Stomach (tissue), 9 donors: ENCODE results near the gene CLIC5. TPM values are rescaled to one million over a fixed set of nuclear protein-coding genes. Genes with fewer than 3 reads are reported as not detected.

ENCODE experiments used
- DNase-seq, 2 donors: peaks; one replicate each; pipeline versions ENCODE4 v3.0.0 to v3.0.0-alpha.2; 2013 to 2019
- H3K27ac ChIP-seq, 5 donors: fragments of 200-600 bp in 4 of 5; sonication (generic) in 4 of 5; one replicate each; pipeline ENCODE4 v1.5.1; 2013 to 2019; ENCODE audit warnings: mild to moderate bottlenecking in 1 of 5, moderate library complexity in 1 of 5
- H3K27me3 ChIP-seq, 3 donors: fragments of 200-600 bp; sonication (generic); one replicate each; pipeline ENCODE4 v1.5.1; 2017 to 2019; ENCODE audit warnings: mixed run types in 1 of 3
- H3K36me3 ChIP-seq, 4 donors: fragments of 200-600 bp; sonication (generic); 1 replicate in 3 of 4; 2 replicates in 1 of 4; pipeline ENCODE4 v1.5.1; 2016 to 2019
- H3K4me1 ChIP-seq, 4 donors: fragments of 200-600 bp; sonication (generic); one replicate each; pipeline ENCODE4 v1.5.1; 2016 to 2019
- H3K4me3 ChIP-seq, 4 donors: fragments of 200-600 bp; sonication (generic) in 3 of 4; one replicate each; pipeline ENCODE4 v1.5.1; 2016 to 2019; ENCODE audit warnings: mild to moderate bottlenecking in 1 of 4
- H3K9me3 ChIP-seq, 4 donors: fragments of 200-600 bp; sonication (generic); one replicate each; pipeline ENCODE4 v1.5.1; 2016 to 2019
- EP300 ChIP-seq: sonication (generic); formaldehyde crosslinking; IDR thresholded peaks from one replicate; pipeline ENCODE4 v1.6.1; 2017; ENCODE audit warnings: antibody characterized with exemption
- POLR2A ChIP-seq, 4 donors: fragments of 450-650 bp; IDR thresholded peaks; one replicate each; pipeline ENCODE4 v1.6.1; 2016; ENCODE audit warnings: antibody characterized with exemption in 4 of 4, control low read depth in 2 of 4, mild to moderate bottlenecking in 1 of 4, moderate library complexity in 1 of 4
- POLR2AphosphoS5 ChIP-seq, 3 donors: sonication (generic); formaldehyde crosslinking; IDR thresholded peaks; one replicate each; pipeline ENCODE4 v1.6.1; 2016; ENCODE audit warnings: antibody characterized with exemption in 3 of 3
- WGBS, 5 donors: extraction: QIAGEN DNeasy Blood & Tissue Kit in 3 of 5; methylation state at CpG; one replicate each; pipeline versions ENCODE4 v1.1.5 to v1.1.7; 2013 to 2018; 5-methylcytosine and 5-hydroxymethylcytosine counted together
- intact Hi-C: fragments of 100-400 bp; cut with DNase I; formaldehyde crosslinking; loops from one replicate; pipeline ENCODE4 v1.15.1; 2023; ENCODE audit warnings: low total_unique reads
- polyA plus RNA-seq, 3 donors: library from polyadenylated mRNA; stranded (reverse); fragments of 200-250 nt; gene quantifications; one replicate each; pipeline ENCODE4 v1.2.3, GENCODE V29; 2013
- small RNA-seq, 4 donors: library from RNA; depleted of rRNA; stranded (forward); fragments of <200 nt; gene quantifications; one replicate each; pipeline ENCODE3, GENCODE V24; 2016
- total RNA-seq, 5 donors: library from RNA; depleted of rRNA; stranded (reverse); fragments of >200 nt; gene quantifications; one replicate each; pipeline versions ENCODE4 v1.1.0 to v1.2.3, GENCODE V29; 2014 to 2016
- TF ChIP-seq, protein P1 (sequence below), 7 experiments: fragments of 450-650 bp in 4 of 7; fragments of 200-600 bp in 3 of 7; sonication (generic) in 3 of 7; IDR thresholded peaks; one replicate each; pipeline ENCODE4 v1.5.1; 2016 to 2019; ENCODE audit warnings: antibody characterized with exemption in 7 of 7, control low read depth in 2 of 7, mild to moderate bottlenecking in 1 of 7
- donor health status: healthy with polysubstance abuse.
- donor health status: Bipolar disorder and iron deficiency.
- donor health status: healthy.

The CLIC5 gene
- total and polyA plus RNA-seq, 8 donors, result 0.19 to 30.4 (median 2.0) TPM; not detected in 1

DNA sequence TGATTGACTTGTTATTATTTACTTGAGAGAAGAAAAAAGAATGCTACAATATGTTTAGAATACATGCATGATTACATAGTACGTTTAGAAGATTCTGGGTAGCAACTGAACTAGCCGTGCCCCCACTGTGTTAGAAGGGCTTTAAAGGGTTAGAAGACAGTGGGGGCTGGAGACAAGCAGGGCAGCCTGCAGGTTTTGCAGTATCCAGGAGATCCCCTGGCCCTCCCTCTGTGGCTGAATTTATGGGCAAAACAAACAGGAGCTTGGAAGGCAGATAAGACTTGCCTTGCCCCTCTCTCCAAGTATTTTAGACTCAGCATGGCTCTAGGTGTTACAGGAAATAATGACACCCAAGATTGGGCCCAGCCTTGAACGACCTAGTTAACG is 179.2 kb downstream of the CLIC5 start:
- TF ChIP-seq POLR2AphosphoS5 (IDR thresholded peaks at IDR 0.05), result no peak
- TF ChIP-seq, protein P1, sequence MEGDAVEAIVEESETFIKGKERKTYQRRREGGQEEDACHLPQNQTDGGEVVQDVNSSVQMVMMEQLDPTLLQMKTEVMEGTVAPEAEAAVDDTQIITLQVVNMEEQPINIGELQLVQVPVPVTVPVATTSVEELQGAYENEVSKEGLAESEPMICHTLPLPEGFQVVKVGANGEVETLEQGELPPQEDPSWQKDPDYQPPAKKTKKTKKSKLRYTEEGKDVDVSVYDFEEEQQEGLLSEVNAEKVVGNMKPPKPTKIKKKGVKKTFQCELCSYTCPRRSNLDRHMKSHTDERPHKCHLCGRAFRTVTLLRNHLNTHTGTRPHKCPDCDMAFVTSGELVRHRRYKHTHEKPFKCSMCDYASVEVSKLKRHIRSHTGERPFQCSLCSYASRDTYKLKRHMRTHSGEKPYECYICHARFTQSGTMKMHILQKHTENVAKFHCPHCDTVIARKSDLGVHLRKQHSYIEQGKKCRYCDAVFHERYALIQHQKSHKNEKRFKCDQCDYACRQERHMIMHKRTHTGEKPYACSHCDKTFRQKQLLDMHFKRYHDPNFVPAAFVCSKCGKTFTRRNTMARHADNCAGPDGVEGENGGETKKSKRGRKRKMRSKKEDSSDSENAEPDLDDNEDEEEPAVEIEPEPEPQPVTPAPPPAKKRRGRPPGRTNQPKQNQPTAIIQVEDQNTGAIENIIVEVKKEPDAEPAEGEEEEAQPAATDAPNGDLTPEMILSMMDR (IDR thresholded peaks at IDR 0.05), result no peak
- 62 to 75% (median 72%) methylated on average over 4 of the region's 4 CpGs for WGBS, 5 donors

DNA sequence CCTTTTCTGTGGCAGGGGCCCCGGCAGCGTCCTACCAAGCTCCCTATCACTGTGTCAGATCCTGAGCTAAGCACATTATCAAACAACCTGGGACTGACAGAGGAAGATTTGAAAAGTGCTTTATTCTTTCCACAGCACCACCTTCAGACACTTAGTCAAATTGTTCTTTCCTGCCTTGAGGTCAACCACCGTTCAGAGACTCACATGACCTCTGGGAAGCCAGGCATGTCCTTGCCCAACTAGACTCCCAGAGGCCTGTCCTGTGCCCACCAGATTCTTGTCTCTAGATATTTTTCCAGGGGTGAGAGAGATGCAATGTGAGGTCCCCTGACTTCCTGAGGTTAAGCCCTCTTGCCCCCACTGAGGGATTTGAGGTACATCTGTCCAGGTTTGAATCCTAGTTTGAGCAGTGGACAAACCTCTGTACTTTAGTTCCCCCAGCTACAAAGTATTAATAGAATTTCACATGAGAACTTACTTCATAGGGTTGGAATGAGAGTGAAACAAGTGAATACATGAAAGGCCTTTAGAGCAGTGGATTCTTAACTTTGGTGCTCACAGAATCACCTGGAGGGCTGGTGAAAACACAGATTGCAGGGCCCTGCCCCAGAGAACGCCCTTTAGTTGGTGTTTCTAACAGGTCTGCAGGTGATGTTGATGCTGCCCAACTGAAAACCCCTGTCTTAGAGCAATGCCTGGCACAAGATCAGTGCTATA is 179.8 kb downstream of the CLIC5 start:
- DNase-seq, result no peak
- Histone ChIP-seq H3K4me1 (no peaks in the 10 kb centered on the region), H3K4me3 (no peak overlapping the region), H3K36me3 (no peaks in the 10 kb centered on the region), H3K9me3 (no peaks in the 10 kb centered on the region), H3K27me3 (no peaks in the 10 kb centered on the region), H3K27ac (no peak overlapping the region)
- 76 to 85% (median 79%) methylated on average over 4 of the region's 4 CpGs for WGBS, 5 donors
- intact Hi-C loops, result no loop called here
- TF ChIP-seq, protein P1 (IDR thresholded peaks at IDR 0.05), result no peak
- no peak for TF ChIP-seq POLR2A (IDR thresholded peaks at IDR 0.05)
- no peak for TF ChIP-seq POLR2AphosphoS5 (IDR thresholded peaks at IDR 0.05)
- TF ChIP-seq EP300, result no peak

More for the DNA sequence above, 179.2 kb downstream of the CLIC5 start:
- intact Hi-C loops, result no loop called here
- Histone ChIP-seq H3K36me3 (no peaks in the 10 kb centered on the region), H3K9me3 (no peaks in the 10 kb centered on the region), H3K27me3 (no peaks in the 10 kb centered on the region), H3K4me1 (no peaks in the 10 kb centered on the region), H3K4me3 (no peak overlapping the region), H3K27ac (no peak overlapping the region)
- no peak for DNase-seq

DNA sequence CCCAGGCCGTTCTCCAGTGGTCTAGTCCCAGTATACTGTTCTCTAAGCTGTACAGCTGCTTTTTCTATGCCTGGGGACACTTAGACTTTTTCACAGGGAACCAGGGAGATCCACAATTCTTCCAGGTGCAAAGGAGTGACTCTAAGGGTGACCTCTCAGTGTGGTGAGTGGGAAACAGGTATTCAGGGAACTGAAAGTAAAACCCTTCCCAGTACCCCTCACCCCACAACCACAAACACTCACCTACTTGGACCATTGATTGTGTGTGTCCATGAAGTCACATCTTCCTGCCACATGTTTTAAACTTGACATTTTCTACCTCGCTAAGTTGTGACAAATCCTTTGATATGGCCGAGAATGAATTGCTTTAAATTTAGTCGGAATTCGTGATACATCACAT is 183.6 kb downstream of the CLIC5 start:
- no peak for DNase-seq
- intact Hi-C loops, result no loop called here
- H3K36me3 ChIP-seq, result no peaks in the 10 kb centered on the region
- H3K9me3 ChIP-seq, result peaks cover 0 to 5% (median 0%) of the 10 kb centered on the region in 4 donors
- TF ChIP-seq POLR2AphosphoS5 (IDR thresholded peaks at IDR 0.05), result no peak
- no peaks in the 10 kb centered on the region for H3K4me1 ChIP-seq
- 88 to 93% (median 89%) methylated on average over 5 of the region's 5 CpGs for WGBS, 5 donors
- no peak overlapping the region for H3K27ac ChIP-seq
- no peak overlapping the region for H3K4me3 ChIP-seq
- H3K27me3 ChIP-seq, result no peaks in the 10 kb centered on the region

Small RNAs within 50 kb of the gene (small RNA-seq; reads per million reads assigned to genes)
- gene RNU6-754P, result 0 reads per million in 4 donors

Other genes with a start within 250 kb of the CLIC5 start
- gene ENPP4, start 114.1 kb upstream of the CLIC5 start, total RNA-seq, result 10 to 100 TPM in 3 of 5 donors, 1 to 10 TPM in 2; 2.6 to 24.6 (median 13.8) TPM
- gene ENPP4, start 114.1 kb upstream of the CLIC5 start, polyA plus RNA-seq, result 1 to 10 TPM; 2.3 to 4.7 (median 3.8) TPM
- 1 to 10 TPM in 4 of 5 donors, not detected in 1; 2.2 to 6.4 (median 2.6) TPM for gene ENPP5, start 155.1 kb upstream of the CLIC5 start, total RNA-seq
- 1 to 10 TPM; 1.0 to 2.3 (median 1.8) TPM for gene ENPP5, start 155.1 kb upstream of the CLIC5 start, polyA plus RNA-seq